ENCODE measurements around the gene LRRC8E. TPM values are rescaled to one million over a fixed set of nuclear protein-coding genes. Genes with fewer than 3 reads are reported as not detected.

LRRC8E gene
- total RNA-seq, 1 experiment from 2014 or later, result 3.0 TPM

GRCh38 chr19:7839476-7839875, 48.8 kb upstream of the LRRC8E start (continued):
- TF ChIP-seq ZNF121 (CRISPR knock-in tag; IDR thresholded peaks at IDR 0.05) (no peak), ATF1 (CRISPR knock-in tag; IDR thresholded peaks at IDR 0.05) (no peak)

- no peak overlapping the region for H3K27ac Mint-ChIP-seq
- POLR2A ChIA-PET, result no interaction called here
- peaks cover 36% of the 10 kb centered on the region for H3K27me3 Mint-ChIP-seq (ENCODE audit: low read depth)
- no peaks in the 10 kb centered on the region for H3K36me3 Mint-ChIP-seq
- no peak overlapping the region for H3K4me3 Mint-ChIP-seq
- no peak for TF ChIP-seq KAT7 (CRISPR knock-in tag; IDR thresholded peaks at IDR 0.05; ENCODE audit: borderline replicate concordance)
- CTCF ChIA-PET, result no interaction called here
- DNase-seq (ENCODE audit: low spot score) (no peak), ATAC-seq (no peak)
- H3K4me1 Mint-ChIP-seq, result no peaks in the 10 kb centered on the region
- peaks cover 6% of the 10 kb centered on the region for H3K9me3 Mint-ChIP-seq
These were observed 47.7 kb upstream of the LRRC8E start for GRCh38 chr19:7840629-7841028.

GRCh38 chr19:7841751-7842660, 46.3 kb upstream of the LRRC8E start:
- H3K27ac Mint-ChIP-seq, result no peak overlapping the region
- H3K36me3 Mint-ChIP-seq, result no peaks in the 10 kb centered on the region
- no peak for DNase-seq (ENCODE audit: low spot score)
- no peak for ATAC-seq
- CTCF ChIA-PET, result no interaction called here
- POLR2A ChIA-PET, result no interaction called here
- H3K27me3 Mint-ChIP-seq (ENCODE audit: low read depth), result peaks cover 32% of the 10 kb centered on the region
- no peak for TF ChIP-seq ZNF281 (CRISPR knock-in tag; IDR thresholded peaks at IDR 0.05)
- no peak for TF ChIP-seq SMAD4 (CRISPR knock-in tag; IDR thresholded peaks at IDR 0.05)
- TF ChIP-seq ZNF512 (CRISPR knock-in tag; IDR thresholded peaks at IDR 0.05; ENCODE audit: borderline replicate concordance), result no peak
- TF ChIP-seq GABPB1 (CRISPR knock-in tag; IDR thresholded peaks at IDR 0.05), result no peak
- no peak for TF ChIP-seq USF2 (CRISPR knock-in tag; IDR thresholded peaks at IDR 0.05)
- TF ChIP-seq ZNF671 (CRISPR knock-in tag; IDR thresholded peaks at IDR 0.05), result no peak
- H3K9me3 Mint-ChIP-seq, result peaks cover 6% of the 10 kb centered on the region
- no peaks in the 10 kb centered on the region for H3K4me1 Mint-ChIP-seq
- H3K4me3 Mint-ChIP-seq, result no peak overlapping the region

GRCh38 chr19:7842661-7843294, 45.5 kb upstream of the LRRC8E start:
- Mint-ChIP-seq H3K27me3 (ENCODE audit: low read depth) (peaks cover 26% of the 10 kb centered on the region), H3K4me1 (no peaks in the 10 kb centered on the region), H3K4me3 (no peak overlapping the region), H3K27ac (no peak overlapping the region), H3K9me3 (peaks cover 6% of the 10 kb centered on the region), H3K36me3 (no peaks in the 10 kb centered on the region)
- DNase-seq (ENCODE audit: low spot score) (no peak), ATAC-seq (no peak)
- ChIA-PET POLR2A (no interaction called here), CTCF (no interaction called here)
- TF ChIP-seq ZBTB43 (CRISPR knock-in tag; IDR thresholded peaks at IDR 0.05) (0 out of 2 replicates have a peak, but pooled peaks have one; percentile 70), ZNF263 (CRISPR knock-in tag; IDR thresholded peaks at IDR 0.05; ENCODE audit: low read depth) (no peak)

All from WTC11 (cell line).